ENCODE measurements around the gene CEP295NL.

- TF ChIP-seq REST (IDR thresholded peaks at IDR 0.05; ENCODE audit: insufficient read depth in 1 of 2, low read depth in 2 of 2, low read length in 1 of 2) (no peak), CTCF (IDR thresholded peaks at IDR 0.05) (no peak), POLR2AphosphoS5 (IDR thresholded peaks at IDR 0.05; ENCODE audit: low read depth, low read length) (no peak), SIN3A (IDR thresholded peaks at IDR 0.05; ENCODE audit: borderline replicate concordance, insufficient read depth, low read depth, low read length) (no peak), TCF7L2 (IDR thresholded peaks at IDR 0.05; ENCODE audit: low read depth, low read length) (no peak)
Measured at GRCh38 chr17:78853926-78854394, 49.0 kb downstream of the CEP295NL start.

Measured in Panc1 (cell line).